GM15510 (cell line): ENCODE results near the gene RPL5.

Experiments used
- POLR2A ChIP-seq: IDR thresholded peaks from 3 replicates; pipeline ENCODE4 v1.6.1; 2011; ENCODE audit warnings: borderline replicate concordance; ENCODE audit not compliant: insufficient read length; ENCODE audit errors: extremely low read depth

The RPL5 gene

GRCh38 chr1:92842082-92843045 is 10.5 kb downstream of the RPL5 start:
- TF ChIP-seq POLR2A: no peak

- no peak for TF ChIP-seq POLR2A
Observed at GRCh38 chr1:92843046-92843423, 11.2 kb downstream of the RPL5 start.

- TF ChIP-seq POLR2A: no peak
Observed at GRCh38 chr1:92843429-92844352, 11.9 kb downstream of the RPL5 start.

GRCh38 chr1:92844439-92844838 is 12.6 kb downstream of the RPL5 start:
- no peak for TF ChIP-seq POLR2A

- no peak for TF ChIP-seq POLR2A
Observed at GRCh38 chr1:92845908-92846307, 14.1 kb downstream of the RPL5 start.

GRCh38 chr1:92848201-92848600 is 16.4 kb downstream of the RPL5 start:
- TF ChIP-seq POLR2A: no peak

- TF ChIP-seq POLR2A: no peak
Observed at GRCh38 chr1:92850019-92850418, 18.2 kb downstream of the RPL5 start.

GRCh38 chr1:92851729-92852128 is 19.9 kb downstream of the RPL5 start:
- TF ChIP-seq POLR2A: no peak

GRCh38 chr1:92853299-92853698 is 21.5 kb downstream of the RPL5 start:
- no peak for TF ChIP-seq POLR2A

GRCh38 chr1:92854101-92854785 is 22.4 kb downstream of the RPL5 start:
- TF ChIP-seq POLR2A: no peak

- no peak for TF ChIP-seq POLR2A
Observed at GRCh38 chr1:92855236-92855635, 23.4 kb downstream of the RPL5 start.

- no peak for TF ChIP-seq POLR2A
Observed at GRCh38 chr1:92857817-92858216, 26.0 kb downstream of the RPL5 start.

GRCh38 chr1:92858564-92859399 is 26.9 kb downstream of the RPL5 start:
- no peak for TF ChIP-seq POLR2A
